ENCODE measurements around the gene TMSB4X. TPM values are rescaled to one million over a fixed set of nuclear protein-coding genes. Genes with fewer than 3 reads are reported as not detected.
A peak's percentile ranks its signal among the peaks of the same experiment; 100 is the strongest.

The TMSB4X gene
- total and polyA plus RNA-seq, 8 donors: 1,734 to 14,609 (median 4,336) TPM

GRCh38 chrX:12966151-12966550 is 8.8 kb upstream of the TMSB4X start:
- 73 to 95% (median 79%) methylated on average over 1 of the region's 1 CpG for WGBS, 5 donors

GRCh38 chrX:12967711-12968465 is 7.0 kb upstream of the TMSB4X start:
- no peak for DNase-seq
- intact Hi-C loops (cut with DNase I; ENCODE audit: low total_unique reads): no loop called here
- peak overlapping the region in 3 of 5 donors; percentile 8 to 39 (median 34) for H3K27ac ChIP-seq
- no peaks in the 10 kb centered on the region for H3K9me3 ChIP-seq
- H3K4me3 ChIP-seq: no peak overlapping the region
- peaks cover 0 to 15% (median 5%) of the 10 kb centered on the region in 4 donors for H3K4me1 ChIP-seq
- H3K27me3 ChIP-seq: peaks cover 0 to 4% (median 0%) of the 10 kb centered on the region in 3 donors
- H3K36me3 ChIP-seq: no peaks in the 10 kb centered on the region
- 60 to 84% (median 80%) methylated on average over 13 to 15 of the region's 15 CpGs for WGBS, 5 donors
- TF ChIP-seq CTCF (IDR thresholded peaks at IDR 0.05): no peak
- TF ChIP-seq POLR2AphosphoS5 (IDR thresholded peaks at IDR 0.05): no peak
- TF ChIP-seq POLR2A (IDR thresholded peaks at IDR 0.05): no peak
- TF ChIP-seq EP300 (IDR thresholded peaks at IDR 0.05): no peak

More at GRCh38 chrX:12966151-12966550, 8.8 kb upstream of the TMSB4X start:
- no peaks in the 10 kb centered on the region for H3K36me3 ChIP-seq
- peaks cover 0 to 12% (median 4%) of the 10 kb centered on the region in 4 donors for H3K4me1 ChIP-seq
- DNase-seq: no peak
- no peaks in the 10 kb centered on the region for H3K9me3 ChIP-seq
- H3K27ac ChIP-seq: no peak overlapping the region
- intact Hi-C loops (cut with DNase I; ENCODE audit: low total_unique reads): no loop called here
- TF ChIP-seq CTCF (IDR thresholded peaks at IDR 0.05): no peak
- TF ChIP-seq EP300 (IDR thresholded peaks at IDR 0.05): no peak
- TF ChIP-seq POLR2A (IDR thresholded peaks at IDR 0.05): no peak
- H3K4me3 ChIP-seq: no peak overlapping the region
- H3K27me3 ChIP-seq: peaks cover 0 to 4% (median 0%) of the 10 kb centered on the region in 3 donors

- Histone ChIP-seq H3K9me3 (peaks cover 0 to 7% (median 0%) of the 10 kb centered on the region in 4 donors), H3K4me3 (peak overlapping the region in 2 of 4 donors; percentile 7 to 14)
- DNase-seq: peak in 1 of 2 donors; percentile 84
Measured at GRCh38 chrX:12970691-12971202, 4.2 kb upstream of the TMSB4X start.

More at GRCh38 chrX:12970691-12971202, 4.2 kb upstream of the TMSB4X start:
- H3K27ac ChIP-seq: peak overlapping the region; percentile 76 to 97 (median 94)
- TF ChIP-seq EP300 (IDR thresholded peaks at IDR 0.05) (no peak), POLR2AphosphoS5 (IDR thresholded peaks at IDR 0.05) (peak in 2 of 3 donors; percentile 38 to 68), CTCF (IDR thresholded peaks at IDR 0.05) (peak in 3 of 7 experiments; percentile 5 to 71 (median 34))
- intact Hi-C loops (cut with DNase I; ENCODE audit: low total_unique reads): no loop called here
- peaks cover 0 to 15% (median 5%) of the 10 kb centered on the region in 4 donors for H3K4me1 ChIP-seq
- H3K36me3 ChIP-seq: peaks cover 0 to 3% (median 0%) of the 10 kb centered on the region in 4 donors
- H3K27me3 ChIP-seq: peaks cover 0 to 16% (median 0%) of the 10 kb centered on the region in 3 donors
- WGBS, 5 donors: 3 to 35% (median 14%) methylated on average over 11 of the region's 11 CpGs

Measured in stomach (tissue), 9 donors.